A673 (cell line): Measurements from ENCODE around the gene OCSTAMP. TPM values are rescaled to one million over a fixed set of nuclear protein-coding genes. Genes with fewer than 3 reads are reported as not detected.

Source experiments
- BruUV-seq: library from RNA; stranded (reverse); fragments of 400-500 nt; replicated peaks from 2 replicates; lab custom pipeline; 2021; lab: Mats Ljungman, UMichigan
- CTCF ChIA-PET: fragments of 300-600 bp; sonication (Branson Sonifier 250); formaldehyde crosslinking; loops from one replicate; lab custom pipeline; 2022; ENCODE audit warnings: antibody characterized with exemption; lab: Charles Lee
- POLR2A ChIA-PET: fragments of 300-600 bp; sonication (Branson Sonifier 250); formaldehyde crosslinking; loops from one replicate; lab custom pipeline; 2022; ENCODE audit warnings: antibody characterized with exemption; ENCODE audit not compliant: low non-redundant PET; lab: Charles Lee
- DNase-seq: peaks from one replicate; pipeline ENCODE4 v3.0.0-alpha.2; 2015; ENCODE audit warnings: low spot score
- H3K27ac ChIP-seq: fragments of 200-600 bp; sonication (generic); 2 replicates; pipeline ENCODE4 v1.5.1; 2016; ENCODE audit warnings: mixed run types, low read depth, mild to moderate bottlenecking, mixed read lengths, antibody characterized with exemption, low read length; ENCODE audit not compliant: poor library complexity, severe bottlenecking
- H3K27me3 ChIP-seq: fragments of 200-600 bp; sonication (generic); replicated peaks from 2 replicates; pipeline ENCODE4 v1.6.1; 2017; ENCODE audit warnings: mixed run types, low read depth, mild to moderate bottlenecking, mixed read lengths, antibody characterized with exemption, low read length; ENCODE audit not compliant: insufficient read depth, poor library complexity
- H3K36me3 ChIP-seq: fragments of 200-600 bp; sonication (generic); 2 replicates; pipeline ENCODE4 v1.6.1; 2016; ENCODE audit warnings: mixed run types, mild to moderate bottlenecking, mixed read lengths, antibody characterized with exemption, low read length; ENCODE audit not compliant: insufficient read depth, poor library complexity, severe bottlenecking
- H3K4me1 ChIP-seq: fragments of 200-600 bp; sonication (generic); 2 replicates; pipeline ENCODE4 v1.6.1; 2017; ENCODE audit warnings: mixed run types, mild to moderate bottlenecking, mixed read lengths, antibody characterized with exemption, low read length; ENCODE audit not compliant: insufficient read depth, poor library complexity, severe bottlenecking
- H3K4me3 ChIP-seq: fragments of 200-600 bp; sonication (generic); 2 replicates; pipeline ENCODE4 v1.5.1; 2016; ENCODE audit warnings: low read depth, mixed run types, mild to moderate bottlenecking, mixed read lengths, low read length; ENCODE audit not compliant: poor library complexity, severe bottlenecking
- H3K9me3 ChIP-seq: fragments of 200-600 bp; sonication (generic); 2 replicates; pipeline ENCODE4 v1.6.1; 2016; ENCODE audit warnings: mixed run types, low read depth, mild to moderate bottlenecking, mixed read lengths, antibody characterized with exemption, low read length; ENCODE audit not compliant: poor library complexity, severe bottlenecking
- CTCF ChIP-seq: fragments of 300-800, 200-600 bp; sonication (generic); conservative IDR thresholded peaks from 2 replicates; pipeline ENCODE4 v1.5.1; 2017; ENCODE audit warnings: low read depth, mild to moderate bottlenecking, antibody characterized with exemption, low read length, moderate library complexity, mixed read lengths
- EZH2 ChIP-seq: fragments of 200-600 bp; sonication (generic); IDR thresholded peaks from 2 replicates; pipeline ENCODE4 v1.6.1; 2017; ENCODE audit warnings: borderline replicate concordance, low read depth, mild to moderate bottlenecking, mixed read lengths, antibody characterized with exemption, low read length; ENCODE audit not compliant: poor library complexity, severe bottlenecking
- intact Hi-C: fragments of 100-400 bp; cut with micrococcal nuclease; formaldehyde crosslinking; loops from one replicate; pipeline ENCODE4 v1.10.0; 2022; ENCODE audit not compliant: unreplicated experiment
- total RNA-seq: library from RNA; stranded (reverse); gene quantifications from 2 replicates; pipeline ENCODE4 v1.2.3, GENCODE V29; 2021

Gene OCSTAMP
- total RNA-seq, 1 experiment from 2014 or later: not detected

GRCh38 chr20:46552460-46553420 lies 2.3 kb upstream of the OCSTAMP start:
- no peak for TF ChIP-seq CTCF
- TF ChIP-seq EZH2: no peak
- no peak for DNase-seq
- no peak overlapping the region for H3K27ac ChIP-seq
- ChIA-PET POLR2A (no interaction called here), CTCF (no interaction called here)
- H3K27me3 ChIP-seq: peaks cover 4% of the 10 kb centered on the region
- H3K4me1 ChIP-seq: no peaks in the 10 kb centered on the region
- no peaks in the 10 kb centered on the region for H3K9me3 ChIP-seq
- no peak overlapping the region for H3K4me3 ChIP-seq
- BruUV-seq: no TSS peak
- no peaks in the 10 kb centered on the region for H3K36me3 ChIP-seq
- intact Hi-C loops: no loop called here

- Histone ChIP-seq H3K36me3 (no peaks in the 10 kb centered on the region), H3K4me3 (no peak overlapping the region), H3K27me3 (peaks cover 1% of the 10 kb centered on the region), H3K4me1 (no peaks in the 10 kb centered on the region), H3K9me3 (no peaks in the 10 kb centered on the region), H3K27ac (no peak overlapping the region)
- ChIA-PET CTCF (no interaction called here), POLR2A (interaction anchor here (0.6 kb wide), 1 partner anchor 51 kb away, joined by 7 read pairs; no protein-coding TSS in a partner anchor)
- intact Hi-C loops: no loop called here
- TF ChIP-seq EZH2: no peak
- no peak for TF ChIP-seq CTCF
- BruUV-seq: no TSS peak
- no peak for DNase-seq
Measured at GRCh38 chr20:46551522-46552381, 1.3 kb upstream of the OCSTAMP start.

- Histone ChIP-seq H3K9me3 (no peaks in the 10 kb centered on the region), H3K4me3 (no peak overlapping the region), H3K27ac (no peak overlapping the region), H3K4me1 (no peaks in the 10 kb centered on the region), H3K36me3 (no peaks in the 10 kb centered on the region), H3K27me3 (peaks cover 1% of the 10 kb centered on the region)
- ChIA-PET POLR2A (no interaction called here), CTCF (no interaction called here)
- BruUV-seq: no TSS peak
- TF ChIP-seq EZH2: no peak
- TF ChIP-seq CTCF: no peak
- DNase-seq: no peak
- intact Hi-C loops: no loop called here
Measured at GRCh38 chr20:46549188-46549972, 1.1 kb downstream of the OCSTAMP start.
